Bone marrow (tissue), 2 donors: ENCODE measurements around the gene AGAP1.

Source experiments
- DNase-seq, 2 donors: peaks; one replicate each; lab custom pipeline; 2025; lab: John Stamatoyannopoulos, UW

The AGAP1 gene

GRCh38 chr2:235533198-235533597 is 39.4 kb downstream of the AGAP1 start:
- DNase-seq, result no peak

- DNase-seq, result no peak
Measured at GRCh38 chr2:235533616-235534385, 40.0 kb downstream of the AGAP1 start.

GRCh38 chr2:235534678-235535422 is 41.0 kb downstream of the AGAP1 start:
- DNase-seq, result no peak

DNA sequence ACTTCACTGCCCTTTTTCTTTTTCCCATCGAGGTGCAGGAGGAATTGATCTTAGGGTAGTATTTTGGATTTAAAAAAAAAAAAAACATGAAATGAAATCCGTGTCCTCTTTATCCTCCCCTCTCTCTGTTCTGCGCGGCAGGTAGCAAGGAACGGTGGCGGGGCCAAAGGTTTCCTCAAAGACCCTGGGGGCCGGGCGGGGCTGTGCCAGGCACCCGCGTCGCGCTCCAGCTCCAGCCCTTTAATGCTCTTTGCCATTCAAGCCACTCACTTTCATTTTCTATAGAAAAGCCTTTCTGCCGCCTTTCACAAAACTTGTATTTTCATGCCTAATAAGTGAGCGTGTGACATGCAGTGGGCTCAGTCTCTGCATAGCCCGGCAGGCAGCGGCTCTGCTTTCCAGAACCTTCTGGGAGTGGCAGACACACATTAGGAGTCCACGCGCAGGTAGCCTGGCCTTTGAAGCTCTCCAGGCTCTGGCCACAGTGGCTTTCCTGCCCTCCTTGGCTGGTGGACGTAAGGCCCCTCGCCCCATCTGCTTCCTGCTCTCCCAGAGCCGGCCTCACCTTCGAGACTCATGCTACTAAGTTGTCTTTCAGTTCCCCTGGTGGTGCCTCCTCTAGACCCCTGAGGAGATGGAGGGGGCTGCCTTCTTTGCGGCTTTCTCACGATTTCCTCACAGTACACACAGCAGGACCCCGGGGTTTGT is 41.7 kb downstream of the AGAP1 start:
- DNase-seq, result no peak

GRCh38 chr2:235536711-235537110 is 42.9 kb downstream of the AGAP1 start:
- DNase-seq, result no peak

- DNase-seq, result no peak
Measured at GRCh38 chr2:235537186-235537585, 43.3 kb downstream of the AGAP1 start.

DNA sequence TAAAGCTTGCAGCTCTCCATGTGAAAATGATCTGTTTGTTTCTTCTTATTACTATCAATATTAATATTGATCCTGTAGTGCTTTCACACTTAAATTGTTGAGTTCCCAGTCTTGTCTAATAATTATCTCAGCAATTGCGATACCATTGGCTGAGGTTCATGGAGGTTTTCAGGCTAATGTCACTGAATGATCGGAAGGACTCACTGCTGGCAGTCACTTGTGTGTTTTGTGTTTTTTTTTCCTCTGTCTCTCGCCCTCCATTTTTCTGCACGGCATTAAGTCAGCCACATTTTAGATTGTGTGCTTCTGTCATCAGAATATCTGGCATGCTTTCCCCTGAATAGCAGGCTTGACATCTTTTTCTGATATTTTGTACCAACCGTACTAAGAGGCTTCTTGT is 43.7 kb downstream of the AGAP1 start:
- no peak for DNase-seq

- DNase-seq, result no peak
Measured at GRCh38 chr2:235538144-235538639, 44.3 kb downstream of the AGAP1 start.

- DNase-seq, result no peak
Measured at GRCh38 chr2:235538981-235539380, 45.1 kb downstream of the AGAP1 start.

DNA sequence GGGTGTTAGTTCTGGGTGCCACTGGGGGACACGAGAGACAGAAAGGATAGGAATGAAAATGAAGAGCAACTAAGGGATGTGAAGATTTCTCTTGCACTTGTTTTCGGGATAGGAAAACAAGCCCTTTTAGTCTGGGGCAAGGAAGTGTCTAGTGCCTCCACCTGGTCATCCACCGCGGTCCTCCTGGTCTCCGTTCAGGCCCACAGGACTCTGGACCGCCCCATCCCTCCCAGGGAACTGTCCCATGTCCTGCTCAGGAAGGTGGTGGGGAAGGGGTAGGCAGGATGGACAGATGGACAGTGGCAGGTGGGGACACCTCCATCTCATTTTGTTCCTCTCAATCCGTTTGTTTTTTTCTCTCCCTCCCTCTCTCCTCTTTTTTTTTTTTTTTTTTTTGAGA is 45.9 kb downstream of the AGAP1 start:
- DNase-seq, result no peak

- no peak for DNase-seq
Measured at GRCh38 chr2:235541016-235541415, 47.2 kb downstream of the AGAP1 start.

DNA sequence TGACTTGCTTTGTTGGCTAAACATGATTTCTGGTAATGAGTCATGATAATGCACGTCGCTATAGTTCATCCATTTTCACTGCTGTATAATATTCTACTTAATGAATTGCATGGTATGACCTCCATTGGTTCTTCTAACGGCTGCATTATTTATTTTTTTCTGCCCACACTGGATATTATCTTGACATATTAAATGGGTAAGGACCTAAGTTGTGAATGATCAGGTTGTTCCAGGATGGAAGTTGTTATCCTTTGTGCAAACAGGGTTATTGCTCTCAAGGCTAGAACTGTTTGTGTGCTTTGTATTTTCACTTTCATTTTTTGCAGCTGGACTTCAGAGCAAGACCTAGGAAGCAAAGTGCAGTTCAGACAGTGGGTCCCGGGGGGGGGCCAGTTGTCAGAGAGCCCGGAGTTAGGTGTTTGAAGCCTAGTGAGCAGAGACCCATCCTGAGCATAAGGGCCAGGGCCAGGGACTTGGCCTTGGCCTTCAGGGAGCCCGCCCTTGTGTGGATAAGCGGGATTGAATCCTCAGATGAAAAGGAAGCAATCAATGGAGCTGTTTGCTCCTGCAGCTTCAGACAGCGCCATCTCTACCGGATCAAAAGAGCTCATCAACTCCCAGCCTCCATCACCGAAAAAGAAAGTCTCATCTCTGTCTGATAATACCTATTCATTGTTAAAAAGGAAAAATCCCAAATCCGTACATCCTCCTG is 48.2 kb downstream of the AGAP1 start:
- no peak for DNase-seq

DNA sequence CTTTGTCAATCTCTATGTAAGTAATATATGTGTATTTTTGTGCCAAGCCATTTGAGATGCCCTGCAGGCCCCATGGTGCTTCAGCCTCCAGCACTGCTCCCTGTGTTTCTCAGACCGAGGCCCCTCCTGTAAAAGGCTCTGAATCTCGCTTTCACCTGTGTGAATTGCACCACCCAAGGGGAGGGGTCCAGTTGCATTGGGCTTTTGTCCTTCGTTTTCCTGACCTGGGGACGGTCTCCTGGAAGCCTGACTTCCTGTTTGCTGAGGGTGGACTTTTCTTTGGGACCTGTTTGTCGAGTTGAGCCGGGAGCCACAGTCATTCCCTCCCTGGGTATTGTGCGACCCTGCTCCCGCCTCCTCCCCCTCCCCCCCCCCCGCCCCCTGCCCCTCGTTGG is 48.9 kb downstream of the AGAP1 start:
- DNase-seq, result no peak

- no peak for DNase-seq
Measured at GRCh38 chr2:235543128-235543750, 49.4 kb downstream of the AGAP1 start.

- no peak for DNase-seq
Measured at GRCh38 chr2:235543851-235544688, 50.2 kb downstream of the AGAP1 start.

DNA sequence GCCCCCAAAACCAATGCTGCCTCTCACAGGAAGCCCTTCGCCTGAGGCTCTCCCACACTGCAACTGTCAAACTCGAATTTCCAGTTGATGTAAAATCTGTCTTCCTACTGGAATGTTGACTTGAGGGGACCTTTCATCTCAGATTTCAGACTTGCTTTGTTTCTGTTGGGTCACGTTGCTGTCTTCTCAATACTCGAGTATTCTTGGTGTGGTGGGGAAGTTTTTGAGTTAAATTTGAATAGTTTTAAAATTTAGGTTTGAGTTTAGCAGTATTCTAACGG is 50.8 kb downstream of the AGAP1 start:
- DNase-seq, result no peak

- DNase-seq, result no peak
Measured at GRCh38 chr2:235545339-235546150, 51.7 kb downstream of the AGAP1 start.

DNA sequence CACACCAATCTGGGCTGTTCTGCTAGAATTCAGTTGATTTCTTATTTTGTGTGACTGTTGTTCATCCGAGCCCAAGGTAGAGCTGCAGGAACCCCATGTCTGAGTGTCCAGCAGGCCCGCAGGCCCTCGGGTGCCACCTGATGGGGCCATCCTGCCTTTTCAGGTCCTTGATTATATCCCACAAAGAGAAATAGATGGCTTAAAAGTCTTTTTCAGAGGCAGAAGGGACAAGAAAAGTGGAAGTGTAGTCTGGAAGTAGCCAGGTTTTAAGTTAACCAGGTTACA is 52.2 kb downstream of the AGAP1 start:
- no peak for DNase-seq

DNA sequence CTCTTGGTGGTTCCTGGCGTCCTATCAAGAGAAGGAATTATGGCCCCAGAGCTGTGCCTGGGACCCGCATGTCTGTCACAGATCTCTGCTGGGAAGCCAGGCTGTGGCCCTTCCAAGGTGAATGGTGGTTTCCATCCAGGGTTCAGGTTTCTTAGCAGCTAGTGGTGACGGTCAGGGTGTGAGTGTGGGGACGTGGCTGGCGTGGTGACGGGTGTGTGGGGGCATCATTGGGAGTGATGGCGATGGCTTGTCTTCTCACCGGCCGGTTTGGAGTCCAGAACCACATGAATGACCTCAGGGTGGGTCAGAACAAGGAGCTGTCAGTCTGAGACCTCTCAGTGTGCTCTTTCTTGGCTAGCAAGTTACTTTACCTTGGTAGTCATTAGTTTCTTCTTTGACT is 52.6 kb downstream of the AGAP1 start:
- no peak for DNase-seq

- DNase-seq, result no peak
Measured at GRCh38 chr2:235549735-235550377, 56.0 kb downstream of the AGAP1 start.
